Transverse colon (tissue), 4 donors: Measurements from ENCODE around the gene LNX1. TPM values are rescaled to one million over a fixed set of nuclear protein-coding genes. Genes with fewer than 3 reads are reported as not detected.

Experiments used
- DNase-seq: peaks from one replicate; pipeline ENCODE4 v3.0.0-alpha.2; 2019
- H3K27ac ChIP-seq, 4 donors: fragments of 200-600 bp; sonication (generic); 2 replicates each; pipeline ENCODE4 v1.5.1; 2016 to 2018; ENCODE audit warnings: inconsistent platforms in 4 of 4
- H3K27me3 ChIP-seq: fragments of 200-600 bp; sonication (generic); 2 replicates; pipeline ENCODE4 v1.5.1; 2017; ENCODE audit warnings: inconsistent platforms
- H3K36me3 ChIP-seq, 4 donors: fragments of 200-600 bp; sonication (generic); 2 replicates each; pipeline ENCODE4 v1.5.1; 2017 to 2019; ENCODE audit warnings: inconsistent platforms in 4 of 4
- H3K4me1 ChIP-seq, 4 donors: fragments of 200-600 bp; sonication (generic); 2 replicates each; pipeline ENCODE4 v1.5.1; 2017 to 2020; ENCODE audit warnings: inconsistent platforms in 4 of 4
- H3K4me3 ChIP-seq, 4 donors: fragments of 200-600 bp; sonication (generic); 1 replicate in 1 of 4; 2 replicates in 3 of 4; pipeline versions ENCODE4 v1.5.1 to v1.6.1; 2017 to 2019; ENCODE audit warnings: inconsistent platforms in 4 of 4
- H3K9me3 ChIP-seq, 2 donors: fragments of 200-600 bp; sonication (generic); 2 replicates each; pipeline ENCODE4 v1.5.1; 2017 to 2019; ENCODE audit warnings: inconsistent platforms in 2 of 2
- EP300 ChIP-seq: sonication (generic); formaldehyde crosslinking; IDR thresholded peaks from one replicate; pipeline ENCODE4 v1.6.1; 2017; ENCODE audit warnings: antibody characterized with exemption, low read depth
- POLR2A ChIP-seq: fragments of 450-650 bp; IDR thresholded peaks from one replicate; pipeline ENCODE4 v1.6.1; 2016; ENCODE audit warnings: antibody characterized with exemption, mild to moderate bottlenecking, moderate library complexity
- POLR2AphosphoS5 ChIP-seq, 3 donors: sonication (generic); formaldehyde crosslinking; IDR thresholded peaks; one replicate each; pipeline ENCODE4 v1.6.1; 2016; ENCODE audit warnings: antibody characterized with exemption in 3 of 3
- WGBS, 2 donors: methylation state at CpG; one replicate each; pipeline ENCODE4 v1.1.5; 2018; ENCODE audit warnings: low coverage in 1 of 2; 5-methylcytosine and 5-hydroxymethylcytosine counted together
- in situ Hi-C, 4 donors: fragments of 200-750 bp; cut with MboI; loops; one replicate each; pipeline versions ENCODE4 v1.15.0 to v1.15.1; 2017; ENCODE audit warnings: low sequenced_read_pairs in 3 of 4, low pct_ligation_motif_present in 1 of 4, low pct_unique_long_range_greater_than_20kb in 1 of 4
- intact Hi-C: fragments of 100-400 bp; cut with DNase I; formaldehyde crosslinking; loops from one replicate; pipeline ENCODE4 v1.15.1; 2023; ENCODE audit warnings: low total_unique reads
- total RNA-seq, 4 donors: library from RNA; depleted of rRNA; stranded (reverse); fragments of >200 nt; gene quantifications; one replicate each; pipeline ENCODE4 v1.1.0, GENCODE V29; 2016
- TF ChIP-seq, protein P1 (sequence below), 5 experiments: fragments of 200-600 bp in 3 of 5; fragments of 450-650 bp in 2 of 5; sonication (generic) in 3 of 5; IDR thresholded peaks; 1 replicate in 2 of 5; 2 replicates in 3 of 5; pipeline ENCODE4 v1.5.1; 2016 to 2017; ENCODE audit warnings: antibody characterized with exemption in 5 of 5, inconsistent platforms in 3 of 5, mild to moderate bottlenecking in 2 of 5, moderate library complexity in 1 of 5

The LNX1 gene
- total RNA-seq, 4 donors from 2014 or later, result 2.6 to 35.5 (median 18.1) TPM

- 44 to 50% methylated on average over 3 of the region's 3 CpGs for WGBS, 2 donors
- in situ Hi-C loops (loop anchor here in 2 of 4 donors (25.0 kb wide), 4 partner anchors 104 to 721 kb away; partner anchors contain the start of gene FIP1L1 (in 1 of the 2)), intact Hi-C loops (no loop called here)
- Histone ChIP-seq H3K4me1 (no peaks in the 10 kb centered on the region), H3K36me3 (no peaks in the 10 kb centered on the region), H3K9me3 (no peaks in the 10 kb centered on the region), H3K27me3 (no peaks in the 10 kb centered on the region), H3K27ac (peak overlapping the region; percentile 28 to 46 (median 38)), H3K4me3 (no peak overlapping the region)
- TF ChIP-seq, protein P1, sequence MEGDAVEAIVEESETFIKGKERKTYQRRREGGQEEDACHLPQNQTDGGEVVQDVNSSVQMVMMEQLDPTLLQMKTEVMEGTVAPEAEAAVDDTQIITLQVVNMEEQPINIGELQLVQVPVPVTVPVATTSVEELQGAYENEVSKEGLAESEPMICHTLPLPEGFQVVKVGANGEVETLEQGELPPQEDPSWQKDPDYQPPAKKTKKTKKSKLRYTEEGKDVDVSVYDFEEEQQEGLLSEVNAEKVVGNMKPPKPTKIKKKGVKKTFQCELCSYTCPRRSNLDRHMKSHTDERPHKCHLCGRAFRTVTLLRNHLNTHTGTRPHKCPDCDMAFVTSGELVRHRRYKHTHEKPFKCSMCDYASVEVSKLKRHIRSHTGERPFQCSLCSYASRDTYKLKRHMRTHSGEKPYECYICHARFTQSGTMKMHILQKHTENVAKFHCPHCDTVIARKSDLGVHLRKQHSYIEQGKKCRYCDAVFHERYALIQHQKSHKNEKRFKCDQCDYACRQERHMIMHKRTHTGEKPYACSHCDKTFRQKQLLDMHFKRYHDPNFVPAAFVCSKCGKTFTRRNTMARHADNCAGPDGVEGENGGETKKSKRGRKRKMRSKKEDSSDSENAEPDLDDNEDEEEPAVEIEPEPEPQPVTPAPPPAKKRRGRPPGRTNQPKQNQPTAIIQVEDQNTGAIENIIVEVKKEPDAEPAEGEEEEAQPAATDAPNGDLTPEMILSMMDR (IDR thresholded peaks at IDR 0.05), result peak; percentile 51 to 72 (median 60)
- TF ChIP-seq POLR2AphosphoS5 (IDR thresholded peaks at IDR 0.05) (peak in 1 of 3 donors; percentile 12), POLR2A (no peak), EP300 (no peak)
- peak; percentile 30 for DNase-seq
Observed at GRCh38 chr4:53490965-53491622, 100.2 kb downstream of the LNX1 start.

- Histone ChIP-seq H3K27me3 (no peaks in the 10 kb centered on the region), H3K27ac (peak overlapping the region; percentile 28 to 46 (median 38)), H3K4me1 (no peaks in the 10 kb centered on the region), H3K4me3 (no peak overlapping the region), H3K9me3 (no peaks in the 10 kb centered on the region), H3K36me3 (no peaks in the 10 kb centered on the region)
- intact Hi-C loops, result no loop called here
- in situ Hi-C loops, result loop anchor here in 2 of 4 donors (25.0 kb wide), 4 partner anchors 103 to 722 kb away; partner anchors contain the start of gene FIP1L1 (in 1 of the 2)
- WGBS, 2 donors, result 65 to 72% methylated on average over 6 of the region's 6 CpGs
- TF ChIP-seq EP300 (no peak), POLR2A (no peak), POLR2AphosphoS5 (IDR thresholded peaks at IDR 0.05) (no peak)
- TF ChIP-seq, protein P1 (IDR thresholded peaks at IDR 0.05), result no peak
- no peak for DNase-seq
Observed at GRCh38 chr4:53490161-53490956, 100.9 kb downstream of the LNX1 start.

DNA sequence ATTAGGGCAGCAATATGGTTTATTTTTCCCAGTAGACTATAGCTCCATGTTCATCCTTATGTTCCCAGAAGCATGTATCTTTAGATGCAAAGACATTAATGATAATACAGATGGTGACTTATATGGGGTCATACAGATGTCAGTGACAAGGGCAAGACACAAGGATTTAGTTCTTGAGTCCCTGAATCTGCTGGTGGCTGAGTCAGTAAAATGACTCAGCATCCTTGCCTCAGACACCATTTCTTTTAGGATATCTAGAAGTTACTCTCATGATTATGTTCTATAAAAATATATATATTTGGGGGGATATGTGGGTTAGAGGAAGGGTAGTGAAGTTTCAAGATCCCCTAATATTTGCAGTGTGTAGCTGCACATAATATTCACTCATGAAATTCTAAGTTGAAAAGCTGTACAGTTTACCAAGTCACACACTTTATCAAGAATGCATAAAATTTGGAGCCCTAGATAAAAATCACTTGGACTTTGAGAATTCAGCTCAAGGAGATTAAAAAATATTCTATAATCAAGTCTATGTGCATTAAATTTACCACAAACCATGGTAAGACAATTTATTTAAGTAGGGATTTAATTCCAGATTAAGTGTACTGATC is 101.9 kb downstream of the LNX1 start:
- H3K27ac ChIP-seq, result no peak overlapping the region
- intact Hi-C loops, result no loop called here
- DNase-seq, result no peak
- H3K4me3 ChIP-seq, result no peak overlapping the region
- no peaks in the 10 kb centered on the region for H3K27me3 ChIP-seq
- H3K9me3 ChIP-seq, result no peaks in the 10 kb centered on the region
- TF ChIP-seq POLR2AphosphoS5 (IDR thresholded peaks at IDR 0.05) (no peak), POLR2A (no peak), EP300 (no peak)
- TF ChIP-seq, protein P1 (IDR thresholded peaks at IDR 0.05), result no peak
- H3K4me1 ChIP-seq, result no peaks in the 10 kb centered on the region
- in situ Hi-C loops, result loop anchor here in 2 of 4 donors (25.0 kb wide), 4 partner anchors 102 to 723 kb away; partner anchors contain the start of gene FIP1L1 (in 1 of the 2)
- no peaks in the 10 kb centered on the region for H3K36me3 ChIP-seq

- H3K4me3 ChIP-seq, result no peak overlapping the region
- H3K9me3 ChIP-seq, result no peaks in the 10 kb centered on the region
- TF ChIP-seq POLR2AphosphoS5 (IDR thresholded peaks at IDR 0.05), result no peak
- TF ChIP-seq, protein P1 (IDR thresholded peaks at IDR 0.05), result no peak
- no peak for TF ChIP-seq POLR2A
- TF ChIP-seq EP300, result no peak
- no peaks in the 10 kb centered on the region for H3K27me3 ChIP-seq
- H3K4me1 ChIP-seq, result no peaks in the 10 kb centered on the region
- H3K27ac ChIP-seq, result no peak overlapping the region
- no peak for DNase-seq
- no peaks in the 10 kb centered on the region for H3K36me3 ChIP-seq
- in situ Hi-C loops (loop anchor here in 2 of 4 donors (25.0 kb wide), 4 partner anchors 100 to 725 kb away; partner anchors contain the start of gene FIP1L1 (in 1 of the 2)), intact Hi-C loops (no loop called here)
Observed at GRCh38 chr4:53487766-53488165, 103.5 kb downstream of the LNX1 start.
